Measurements from ENCODE around the gene C9orf57. TPM values are rescaled to one million over a fixed set of nuclear protein-coding genes. Genes with fewer than 3 reads are reported as not detected.

The C9orf57 gene
- total RNA-seq, 1 donor from 2014 or later: not detected

DNA sequence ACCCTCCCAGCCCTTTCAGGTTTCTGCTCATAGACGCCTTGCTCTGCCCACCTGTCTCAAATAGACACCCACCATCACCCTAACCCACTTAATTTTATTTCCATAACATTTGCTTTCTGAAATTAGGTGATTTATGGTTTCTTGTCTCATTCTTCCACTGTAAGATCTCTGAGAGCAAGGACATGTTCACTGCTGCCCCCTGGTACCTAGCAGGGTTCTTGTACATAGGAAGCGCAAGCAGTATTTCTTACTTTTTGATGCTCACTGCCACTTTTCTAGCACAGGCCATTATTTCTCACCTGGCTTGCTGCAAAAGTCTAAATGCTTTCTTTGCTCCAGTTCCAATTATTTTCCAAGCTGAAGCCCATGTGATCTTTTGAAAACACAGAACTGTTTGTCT is 16.8 kb downstream of the C9orf57 start:
- DNase-seq (ENCODE audit: low spot score in 2 of 2, unreplicated experiment in 2 of 2): no peak
- Mint-ChIP-seq H3K4me3 (no peak overlapping the region), H3K9me3 (no peaks in the 10 kb centered on the region), H3K36me3 (no peaks in the 10 kb centered on the region), H3K27me3 (ENCODE audit: low read depth) (peaks cover 5% of the 10 kb centered on the region), H3K27ac (no peak overlapping the region), H3K4me1 (peaks cover 3% of the 10 kb centered on the region)
- TF ChIP-seq, protein P1, sequence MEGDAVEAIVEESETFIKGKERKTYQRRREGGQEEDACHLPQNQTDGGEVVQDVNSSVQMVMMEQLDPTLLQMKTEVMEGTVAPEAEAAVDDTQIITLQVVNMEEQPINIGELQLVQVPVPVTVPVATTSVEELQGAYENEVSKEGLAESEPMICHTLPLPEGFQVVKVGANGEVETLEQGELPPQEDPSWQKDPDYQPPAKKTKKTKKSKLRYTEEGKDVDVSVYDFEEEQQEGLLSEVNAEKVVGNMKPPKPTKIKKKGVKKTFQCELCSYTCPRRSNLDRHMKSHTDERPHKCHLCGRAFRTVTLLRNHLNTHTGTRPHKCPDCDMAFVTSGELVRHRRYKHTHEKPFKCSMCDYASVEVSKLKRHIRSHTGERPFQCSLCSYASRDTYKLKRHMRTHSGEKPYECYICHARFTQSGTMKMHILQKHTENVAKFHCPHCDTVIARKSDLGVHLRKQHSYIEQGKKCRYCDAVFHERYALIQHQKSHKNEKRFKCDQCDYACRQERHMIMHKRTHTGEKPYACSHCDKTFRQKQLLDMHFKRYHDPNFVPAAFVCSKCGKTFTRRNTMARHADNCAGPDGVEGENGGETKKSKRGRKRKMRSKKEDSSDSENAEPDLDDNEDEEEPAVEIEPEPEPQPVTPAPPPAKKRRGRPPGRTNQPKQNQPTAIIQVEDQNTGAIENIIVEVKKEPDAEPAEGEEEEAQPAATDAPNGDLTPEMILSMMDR (IDR thresholded peaks at IDR 0.05; ENCODE audit: unreplicated experiment): no peak

- Mint-ChIP-seq H3K4me1 (peaks cover 3% of the 10 kb centered on the region), H3K9me3 (no peaks in the 10 kb centered on the region), H3K4me3 (no peak overlapping the region), H3K27me3 (ENCODE audit: low read depth) (peaks cover 5% of the 10 kb centered on the region), H3K36me3 (no peaks in the 10 kb centered on the region), H3K27ac (no peak overlapping the region)
- TF ChIP-seq, protein P1 (IDR thresholded peaks at IDR 0.05; ENCODE audit: unreplicated experiment): no peak
- DNase-seq (ENCODE audit: low spot score in 2 of 2, unreplicated experiment in 2 of 2): no peak
These were observed 17.5 kb downstream of the C9orf57 start for GRCh38 chr9:72042928-72043327.

- Mint-ChIP-seq H3K27me3 (ENCODE audit: low read depth) (peaks cover 5% of the 10 kb centered on the region), H3K27ac (peak overlapping the region; percentile 13), H3K4me3 (no peak overlapping the region), H3K4me1 (peaks cover 3% of the 10 kb centered on the region), H3K36me3 (no peaks in the 10 kb centered on the region), H3K9me3 (no peaks in the 10 kb centered on the region)
- DNase-seq (ENCODE audit: low spot score in 2 of 2, unreplicated experiment in 2 of 2): no peak
- TF ChIP-seq, protein P1 (IDR thresholded peaks at IDR 0.05; ENCODE audit: unreplicated experiment): no peak
These were observed 18.6 kb downstream of the C9orf57 start for GRCh38 chr9:72041775-72042194.

- peak overlapping the region; percentile 13 for H3K27ac Mint-ChIP-seq
These were observed 19.0 kb downstream of the C9orf57 start for GRCh38 chr9:72041369-72041768.

DNA sequence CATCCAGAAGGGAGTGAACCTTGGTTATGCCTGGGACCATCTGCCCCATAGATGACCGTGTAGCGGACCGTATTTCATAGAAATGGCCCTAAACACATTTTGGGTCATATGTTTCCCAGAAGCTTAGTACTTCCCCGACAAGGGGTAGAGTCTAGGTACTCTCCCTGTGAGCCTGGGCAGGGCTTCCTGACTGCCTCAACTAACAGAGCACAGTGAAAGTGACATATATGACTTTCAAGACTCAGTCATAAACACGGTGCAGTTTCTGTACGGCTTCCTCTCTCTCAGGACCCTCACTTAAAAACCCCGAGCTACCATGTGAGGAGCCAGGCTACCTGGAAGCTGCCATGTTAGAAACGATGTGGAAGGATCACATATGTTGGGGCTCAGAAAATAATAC is 20.9 kb downstream of the C9orf57 start:
- TF ChIP-seq, protein P1 (IDR thresholded peaks at IDR 0.05; ENCODE audit: unreplicated experiment): no peak
- H3K27me3 Mint-ChIP-seq (ENCODE audit: low read depth): peaks cover 5% of the 10 kb centered on the region
- no peak overlapping the region for H3K4me3 Mint-ChIP-seq
- no peak for DNase-seq (ENCODE audit: low spot score in 2 of 2, unreplicated experiment in 2 of 2)
- no peaks in the 10 kb centered on the region for H3K9me3 Mint-ChIP-seq
- no peak overlapping the region for H3K27ac Mint-ChIP-seq
- peaks cover 3% of the 10 kb centered on the region for H3K4me1 Mint-ChIP-seq
- H3K36me3 Mint-ChIP-seq: no peaks in the 10 kb centered on the region

More at GRCh38 chr9:72041369-72041768, 19.0 kb downstream of the C9orf57 start:
- Mint-ChIP-seq H3K4me1 (peaks cover 3% of the 10 kb centered on the region), H3K9me3 (no peaks in the 10 kb centered on the region), H3K4me3 (no peak overlapping the region), H3K36me3 (no peaks in the 10 kb centered on the region), H3K27me3 (ENCODE audit: low read depth) (peaks cover 5% of the 10 kb centered on the region)
- no peak for DNase-seq (ENCODE audit: low spot score in 2 of 2, unreplicated experiment in 2 of 2)
- TF ChIP-seq, protein P1 (IDR thresholded peaks at IDR 0.05; ENCODE audit: unreplicated experiment): no peak

DNA sequence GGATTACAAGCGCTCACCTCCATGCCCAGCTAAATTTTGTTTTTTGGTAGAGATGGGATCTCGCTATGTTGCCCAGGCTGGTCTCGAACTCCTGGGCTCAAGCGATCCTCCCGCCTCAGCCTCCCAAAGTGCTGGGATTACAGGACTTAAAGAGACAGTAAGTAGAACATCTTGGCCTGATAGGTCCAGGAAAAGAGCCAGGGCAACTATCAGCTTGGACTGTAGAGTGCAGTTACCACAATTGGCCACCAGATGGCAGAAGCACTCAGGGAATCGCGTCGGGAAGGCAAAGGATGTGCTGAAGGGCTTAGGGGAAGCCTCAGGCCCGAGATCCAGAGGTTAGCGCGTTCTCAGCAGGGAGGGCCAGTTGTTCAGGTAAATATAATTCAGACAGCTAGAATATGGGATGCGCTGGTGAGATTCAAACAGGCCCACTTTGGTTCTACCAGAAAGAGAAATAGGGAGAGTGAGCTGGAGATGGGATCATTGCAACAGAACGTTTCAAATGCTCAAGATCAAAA is 21.5 kb downstream of the C9orf57 start:
- H3K9me3 Mint-ChIP-seq: no peaks in the 10 kb centered on the region
- H3K27ac Mint-ChIP-seq: no peak overlapping the region
- peaks cover 3% of the 10 kb centered on the region for H3K4me1 Mint-ChIP-seq
- peak; percentile 53 to 86 for DNase-seq (ENCODE audit: low spot score in 2 of 2, unreplicated experiment in 2 of 2)
- no peaks in the 10 kb centered on the region for H3K36me3 Mint-ChIP-seq
- H3K4me3 Mint-ChIP-seq: no peak overlapping the region
- TF ChIP-seq, protein P1 (IDR thresholded peaks at IDR 0.05; ENCODE audit: unreplicated experiment): peak; percentile 99
- H3K27me3 Mint-ChIP-seq (ENCODE audit: low read depth): peaks cover 3% of the 10 kb centered on the region
